Measurements from ENCODE around the gene UBE2H.
"Not testable (repeated sequence)": the region's sequence is repeated elsewhere in the genome, so short reads cannot be mapped to it uniquely, and the experiment has no call there.

The UBE2H gene

GRCh38 chr7:129841465-129841864 is 111.3 kb downstream of the UBE2H start:
- DNase-seq: no peak

- no peak for DNase-seq
Observed at GRCh38 chr7:129840757-129841156, 112.0 kb downstream of the UBE2H start.

GRCh38 chr7:129836983-129837382 is 115.8 kb downstream of the UBE2H start:
- DNase-seq: no peak

GRCh38 chr7:129835569-129835968 is 117.2 kb downstream of the UBE2H start:
- no peak for DNase-seq

DNA sequence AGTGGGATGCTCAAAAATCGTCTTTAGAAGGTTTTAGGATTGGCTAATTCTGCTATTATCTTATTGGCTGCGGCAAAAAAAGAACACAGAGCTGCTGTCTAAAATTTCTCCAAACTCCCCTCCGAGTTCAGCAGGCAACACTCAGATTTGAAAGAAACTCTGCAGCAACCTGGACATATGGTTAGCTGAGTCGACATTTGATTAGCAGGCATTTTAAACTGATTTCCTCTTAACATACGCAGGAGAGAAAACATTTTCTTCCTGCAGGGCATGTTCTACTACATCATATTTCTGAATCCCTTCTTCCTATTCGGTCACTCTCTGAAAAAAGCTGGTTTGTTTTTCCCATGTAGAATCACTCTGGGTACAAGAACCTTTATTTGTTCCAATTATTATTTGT is 119.4 kb downstream of the UBE2H start:
- not testable (repeated sequence) for DNase-seq

GRCh38 chr7:129832701-129833227 is 120.0 kb downstream of the UBE2H start:
- no peak for DNase-seq

DNA sequence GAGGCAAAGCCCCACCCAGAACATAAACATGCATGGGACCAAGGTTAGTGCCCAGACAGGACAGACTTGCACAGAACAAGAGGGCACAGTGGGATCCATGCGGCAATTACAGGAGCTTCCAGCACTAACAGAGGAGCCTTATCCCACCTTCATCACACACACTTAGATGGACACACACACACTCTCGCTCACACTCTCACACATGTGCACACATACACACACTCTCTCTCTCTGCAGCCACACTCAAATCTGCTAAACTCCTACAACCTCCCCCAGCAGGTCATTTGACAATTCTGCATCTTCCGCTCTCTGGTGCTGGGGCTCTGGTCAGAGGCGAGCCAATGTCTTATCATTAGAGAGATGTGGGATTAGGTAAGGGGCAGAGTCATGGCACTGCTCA is 120.5 kb downstream of the UBE2H start:
- no peak for DNase-seq

DNA sequence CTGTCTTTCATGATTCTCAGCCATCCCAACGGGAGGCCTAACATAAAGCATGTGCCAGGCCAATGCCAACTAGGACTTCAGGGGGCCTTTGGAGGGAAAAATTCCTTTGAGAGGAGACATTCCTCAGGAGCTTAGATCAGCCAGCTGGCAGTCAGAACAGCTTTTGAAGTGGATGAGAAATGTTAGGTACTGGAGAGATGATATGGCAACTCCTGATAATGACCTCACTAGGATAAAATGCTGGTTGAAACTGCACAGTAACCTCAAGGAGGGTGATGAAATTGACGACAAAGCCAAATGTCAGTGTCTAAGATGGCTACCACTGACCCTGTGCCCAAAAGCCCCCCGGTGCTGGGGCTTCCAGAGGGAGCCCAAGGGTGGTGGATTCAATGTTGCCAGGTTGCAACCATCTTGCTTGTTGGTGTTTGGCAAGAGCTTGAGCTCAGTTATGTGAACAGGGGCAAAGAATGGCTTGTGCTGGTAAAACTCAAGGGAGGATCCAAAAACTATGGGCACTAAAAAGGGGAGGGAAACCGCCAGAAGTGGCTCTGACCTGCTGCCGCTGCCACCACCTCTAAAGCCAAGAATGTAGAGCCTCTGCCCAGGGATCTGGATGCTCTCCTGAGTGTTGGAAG is 121.2 kb downstream of the UBE2H start:
- no peak for DNase-seq

- no peak for DNase-seq
Observed at GRCh38 chr7:129830949-129831348, 121.8 kb downstream of the UBE2H start.

DNA sequence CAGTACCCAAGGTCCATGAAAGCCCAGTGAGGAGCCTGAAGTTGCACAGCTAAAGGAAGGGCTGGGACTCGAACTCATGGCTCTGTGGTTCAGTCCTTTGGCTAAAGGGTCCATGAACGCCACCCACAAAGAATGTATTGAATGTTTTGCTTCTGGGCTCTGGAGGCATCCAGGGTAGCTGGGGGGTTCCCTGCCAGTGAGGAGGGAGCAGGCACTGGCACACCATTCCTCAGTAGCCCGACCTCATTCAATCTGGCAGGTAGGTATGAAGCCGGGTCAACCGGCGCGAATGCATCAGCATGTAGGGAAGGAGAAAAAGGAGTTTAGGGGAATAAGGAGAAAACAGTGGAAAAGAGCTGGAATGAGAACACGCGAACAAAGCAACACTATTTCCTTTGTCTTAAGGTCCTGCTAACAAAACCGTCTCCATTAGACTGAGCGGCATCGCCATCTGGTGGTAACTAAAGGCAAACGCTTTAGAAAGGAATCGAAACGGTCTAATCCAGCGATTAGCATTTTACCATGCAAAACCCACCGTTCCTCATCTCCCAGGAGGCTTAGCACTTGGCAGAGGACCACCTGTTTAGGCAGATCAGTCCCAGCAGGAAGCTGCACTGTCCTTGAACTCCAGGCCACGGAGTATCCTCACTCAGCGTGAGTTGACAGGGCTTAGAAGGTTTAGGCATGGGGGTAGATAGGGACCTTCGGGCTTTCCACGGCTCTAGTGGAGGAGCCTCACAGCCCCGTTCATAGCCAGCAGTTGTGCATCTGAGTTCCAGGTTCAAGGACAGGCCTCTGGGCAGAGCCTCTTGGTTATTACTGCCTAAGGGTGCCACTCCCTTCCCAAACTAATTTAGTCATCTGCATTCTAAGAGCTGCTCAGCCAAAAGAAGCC is 122.8 kb downstream of the UBE2H start:
- DNase-seq: peak; percentile 83

DNA sequence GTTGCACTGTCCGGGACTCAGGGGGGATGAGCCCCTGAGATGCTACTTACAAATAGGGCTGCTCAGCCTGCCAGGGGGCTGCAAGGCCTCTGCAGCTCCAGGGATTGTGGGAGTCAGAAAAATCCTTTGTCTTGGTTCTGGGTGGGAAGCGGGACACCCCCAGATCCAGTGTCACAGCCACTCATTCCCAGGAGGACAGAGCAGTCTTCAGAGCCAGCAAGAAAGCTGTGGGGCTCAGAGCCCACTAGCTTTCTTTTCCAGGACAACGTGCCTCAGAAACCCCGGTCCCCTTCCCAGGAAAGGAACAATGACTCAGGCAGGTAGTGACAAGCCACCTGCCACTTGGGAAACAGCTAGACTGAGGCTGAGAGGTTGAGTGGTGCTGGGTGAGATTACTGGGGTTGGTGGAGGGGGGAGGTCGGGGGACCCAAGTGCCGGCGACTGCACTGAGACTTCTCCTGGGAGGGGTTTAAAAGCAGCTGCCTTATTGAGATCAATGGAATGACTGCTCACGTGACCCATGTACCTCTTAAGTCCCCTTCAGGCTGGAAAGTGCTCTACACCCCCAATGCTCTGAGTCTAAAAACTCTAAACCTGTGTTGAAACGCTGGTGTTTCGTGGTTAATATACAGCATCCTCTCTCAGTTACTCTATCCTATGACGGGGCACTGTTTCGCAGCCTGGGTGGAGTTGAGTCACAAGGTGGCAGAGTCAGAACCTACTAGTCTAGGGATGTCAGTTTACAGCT is 123.6 kb downstream of the UBE2H start:
- no peak for DNase-seq

- no peak for DNase-seq
Observed at GRCh38 chr7:129828078-129828762, 124.5 kb downstream of the UBE2H start.

DNA sequence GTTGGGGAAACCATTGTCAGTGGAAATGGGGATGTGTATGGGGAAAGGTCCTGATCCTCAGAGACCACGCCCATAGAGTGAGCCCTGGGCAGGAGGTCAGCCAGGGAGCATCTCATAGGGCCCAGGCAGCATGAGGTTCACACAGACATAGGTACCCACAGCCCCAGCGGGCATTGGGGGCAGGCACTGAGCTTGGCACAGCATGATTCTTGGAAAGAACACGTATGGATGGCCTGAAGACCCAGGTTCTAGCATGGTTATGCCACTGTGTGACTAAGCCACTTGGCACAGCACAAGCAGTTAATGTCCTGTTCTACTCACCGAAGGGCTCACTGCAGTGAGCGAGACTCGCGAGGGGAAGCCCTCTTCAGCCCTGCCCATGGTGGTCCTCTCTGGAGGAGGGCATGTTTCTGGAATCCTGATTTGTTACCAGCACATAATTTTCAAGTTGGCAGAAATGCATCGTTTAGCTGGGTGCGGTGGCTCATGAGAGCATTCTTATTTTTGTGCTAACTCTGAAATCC is 125.2 kb downstream of the UBE2H start:
- DNase-seq: no peak

- DNase-seq: not testable (repeated sequence)
Observed at GRCh38 chr7:129826895-129827294, 125.9 kb downstream of the UBE2H start.

- peak; percentile 90 for DNase-seq
Observed at GRCh38 chr7:129825209-129825970, 127.4 kb downstream of the UBE2H start.

- peak; percentile 91 for DNase-seq
Observed at GRCh38 chr7:129824291-129825208, 128.2 kb downstream of the UBE2H start.

DNA sequence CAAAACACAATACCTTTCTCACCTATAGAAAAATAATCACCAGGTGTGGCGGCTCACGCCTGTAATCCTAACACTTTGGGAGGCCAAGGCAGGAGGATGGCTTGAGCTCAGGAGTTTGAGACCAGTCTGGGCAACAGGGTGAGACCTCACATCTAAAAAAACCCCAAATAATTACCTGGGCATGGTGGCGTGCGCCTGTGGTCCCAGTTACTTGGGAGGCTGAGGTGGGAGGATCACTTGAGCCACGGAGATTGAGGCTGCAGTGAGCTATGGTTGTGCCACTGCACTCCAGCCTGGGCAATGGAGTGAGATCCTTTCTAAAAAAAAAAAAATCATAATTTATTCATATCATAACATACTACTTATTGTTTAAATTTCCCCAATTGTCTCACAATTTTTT is 129.6 kb downstream of the UBE2H start:
- DNase-seq: not testable (repeated sequence)

- DNase-seq: no peak
Observed at GRCh38 chr7:129821476-129821875, 131.3 kb downstream of the UBE2H start.

DNA sequence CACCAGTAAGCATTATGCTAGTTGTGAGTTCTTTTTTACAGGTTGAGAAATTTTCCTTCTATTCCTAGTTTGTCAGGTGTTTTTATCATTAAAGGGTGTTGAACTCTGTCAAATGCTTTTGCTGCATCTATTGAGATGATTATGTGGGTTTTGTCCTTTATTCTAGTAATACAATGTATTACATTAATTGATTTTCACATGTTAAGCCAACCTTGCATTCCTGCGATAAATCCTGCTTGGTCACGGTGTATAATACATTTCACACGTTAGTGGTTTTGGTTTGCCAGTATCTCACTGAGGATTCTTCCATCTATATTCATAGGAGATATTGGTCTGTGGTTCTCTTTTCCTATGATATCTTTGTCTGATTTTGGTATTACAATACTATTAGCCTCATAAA is 136.0 kb downstream of the UBE2H start:
- no peak for DNase-seq

GRCh38 chr7:129807863-129808262 is 144.9 kb downstream of the UBE2H start:
- DNase-seq: no peak
